ENCODE results near the gene DUSP19.

- TF ChIP-seq CTCF (IDR thresholded peaks at IDR 0.05; ENCODE audit: control extremely low read depth in 1 of 3, insufficient read depth in 1 of 3, low read depth in 1 of 3, low read length in 3 of 3) (no peak), CHD2 (IDR thresholded peaks at IDR 0.05; ENCODE audit: low read length) (no peak), JUND (IDR thresholded peaks at IDR 0.05; ENCODE audit: low read length) (no peak), EP300 (IDR thresholded peaks at IDR 0.05; ENCODE audit: borderline replicate concordance in 1 of 2, low read depth in 2 of 2, low read length in 2 of 2) (no peak), CBX5 (IDR thresholded peaks at IDR 0.05; ENCODE audit: low read depth, low read length) (no peak), TEAD4 (IDR thresholded peaks at IDR 0.05; ENCODE audit: low read depth, low read length) (no peak), EZH2 (IDR thresholded peaks at IDR 0.05; ENCODE audit: low read depth, low read length, severe bottlenecking) (no peak), RAD21 (IDR thresholded peaks at IDR 0.05 in 1 of 2, conservative IDR thresholded peaks at IDR 0.05 in 1 of 2; ENCODE audit: low read depth in 2 of 2, low read length in 2 of 2) (no peak)
These were observed 12.9 kb downstream of the DUSP19 start for GRCh38 chr2:183091318-183091953.
